OCI-LY3 (cell line): ENCODE measurements around the gene DNAAF8.

Source experiments
- CTCF ChIP-seq: fragments of 200-600, 300-600 bp; sonication (generic); IDR thresholded peaks from 2 replicates; pipeline ENCODE4 v1.5.1; 2014; ENCODE audit warnings: antibody characterized with exemption, low read length, low read depth
- EZH2phosphoT487 ChIP-seq: fragments of 200-600 bp; shearing (Covaris generic); IDR thresholded peaks from 2 replicates; pipeline ENCODE4 v1.6.1; 2018; ENCODE audit warnings: antibody characterized with exemption, mixed run types, low read depth

GRCh38 chr16:4792951-4793513 lies 58.7 kb downstream of the DNAAF8 start:
- TF ChIP-seq CTCF (no peak), EZH2phosphoT487 (no peak)
